Activated CD4-positive, alpha-beta T cell treated with anti-CD3 and anti-CD28 coated beads for 1 hour (primary cell): ENCODE measurements around the gene ICOS.
"Not testable (repeated sequence)": the region's sequence is repeated elsewhere in the genome, so short reads cannot be mapped to it uniquely, and the experiment has no call there.

Experiments
- DNase-seq: peaks from one replicate; pipeline ENCODE4 v3.0.0-alpha.2; 2020

ICOS gene

GRCh38 chr2:203982276-203982675 is 45.7 kb downstream of the ICOS start:
- no peak for DNase-seq

- no peak for DNase-seq
These were observed 46.6 kb downstream of the ICOS start for GRCh38 chr2:203983064-203983715.

- not testable (repeated sequence) for DNase-seq
These were observed 49.4 kb downstream of the ICOS start for GRCh38 chr2:203985978-203986377.

GRCh38 chr2:203987959-203988358 is 51.4 kb downstream of the ICOS start:
- no peak for DNase-seq

GRCh38 chr2:203988500-203989260 is 52.1 kb downstream of the ICOS start:
- no peak for DNase-seq

GRCh38 chr2:203989521-203989920 is 53.0 kb downstream of the ICOS start:
- no peak for DNase-seq

- DNase-seq = no peak
These were observed 55.9 kb downstream of the ICOS start for GRCh38 chr2:203992509-203992908.

- DNase-seq = no peak
These were observed 56.4 kb downstream of the ICOS start for GRCh38 chr2:203993011-203993410.

- no peak for DNase-seq
These were observed 57.0 kb downstream of the ICOS start for GRCh38 chr2:203993560-203993959.

GRCh38 chr2:203994735-203995134 is 58.2 kb downstream of the ICOS start:
- no peak for DNase-seq

GRCh38 chr2:203996692-203997091 is 60.1 kb downstream of the ICOS start:
- no peak for DNase-seq

GRCh38 chr2:203997481-203997880 is 60.9 kb downstream of the ICOS start:
- DNase-seq = no peak

- DNase-seq = no peak
These were observed 61.6 kb downstream of the ICOS start for GRCh38 chr2:203997980-203998809.

- DNase-seq = no peak
These were observed 63.3 kb downstream of the ICOS start for GRCh38 chr2:203999835-204000234.

GRCh38 chr2:204000446-204000845 is 63.9 kb downstream of the ICOS start:
- DNase-seq = no peak

GRCh38 chr2:204003276-204003990 is 66.9 kb downstream of the ICOS start:
- no peak for DNase-seq

GRCh38 chr2:204004912-204005311 is 68.3 kb downstream of the ICOS start:
- no peak for DNase-seq

GRCh38 chr2:204005940-204006721 is 69.6 kb downstream of the ICOS start:
- no peak for DNase-seq

GRCh38 chr2:204008352-204008751 is 71.8 kb downstream of the ICOS start:
- DNase-seq = no peak

- no peak for DNase-seq
These were observed 74.3 kb downstream of the ICOS start for GRCh38 chr2:204010628-204011560.
